H1 (cell line): ENCODE data around the gene ZSCAN18. TPM values are rescaled to one million over a fixed set of nuclear protein-coding genes. Genes with fewer than 3 reads are reported as not detected.

Experiments
- CTCF ChIA-PET: fragments of 300-600 bp; sonication (Branson Sonifier 250); formaldehyde crosslinking; loops from one replicate; lab custom pipeline; 2021; ENCODE audit not compliant: partially characterized antibody; lab: Charles Lee
- POLR2A ChIA-PET: fragments of 300-600 bp; sonication (Branson Sonifier 250); formaldehyde crosslinking; loops from one replicate; lab custom pipeline; 2021; ENCODE audit warnings: inconsistent platforms; ENCODE audit not compliant: partially characterized antibody; lab: Charles Lee
- DNase-seq, 2 experiments: peaks; one replicate each; pipeline versions ENCODE4 v3.0.0 to v3.0.0-alpha.2; 2010 to 2022; ENCODE audit warnings: low spot score in 2 of 2, low read depth in 1 of 2, mixed read lengths in 1 of 2
- FAIRE-seq: peaks from 2 replicates; lab custom pipeline; 2011; peaks lifted over from hg19 to GRCh38; lab: Jason Lieb, UNC
- H2AFZ ChIP-seq: 2 replicates; pipeline ENCODE4 v1.8.1; 2012; ENCODE audit warnings: low read length, inconsistent platforms
- H2AK5ac ChIP-seq: 2 replicates; pipeline ENCODE4 v1.6.1; 2013; ENCODE audit warnings: low read depth, low read length
- H2BK120ac ChIP-seq: replicated peaks from 2 replicates; pipeline ENCODE3; 2013; ENCODE audit warnings: low read depth, low read length, inconsistent platforms
- H2BK12ac ChIP-seq: 2 replicates; pipeline ENCODE4 v1.6.1; 2013; ENCODE audit warnings: low read depth, low read length
- H2BK15ac ChIP-seq: 2 replicates; pipeline ENCODE4 v1.6.1; 2013; ENCODE audit warnings: low read length
- H2BK20ac ChIP-seq: 2 replicates; pipeline ENCODE4 v1.6.1; 2013; ENCODE audit warnings: low read length
- H2BK5ac ChIP-seq: 2 replicates; pipeline ENCODE4 v1.6.1; 2013; ENCODE audit warnings: low read depth, low read length
- H3K14ac ChIP-seq: 2 replicates; pipeline ENCODE4 v1.6.1; 2013; ENCODE audit warnings: inconsistent platforms; ENCODE audit not compliant: insufficient read length
- H3K18ac ChIP-seq: 2 replicates; pipeline ENCODE4 v1.6.1; 2013; ENCODE audit warnings: low read length; ENCODE audit errors: extremely low read depth
- H3K23ac ChIP-seq: 2 replicates; pipeline ENCODE4 v1.6.1; 2013; ENCODE audit warnings: inconsistent platforms; ENCODE audit not compliant: insufficient read length
- H3K23me2 ChIP-seq: 2 replicates; pipeline ENCODE4 v1.6.1; 2013; ENCODE audit warnings: low read depth, low read length
- H3K27ac ChIP-seq: 2 replicates; pipeline ENCODE4 v1.6.1; 2011; ENCODE audit warnings: low read depth, low read length, inconsistent platforms
- H3K27me3 ChIP-seq, 4 experiments: replicated peaks in 1 of 4; 1 replicate in 1 of 4; 2 replicates in 3 of 4; pipeline versions ENCODE4 v1.6.1 to v1.8.1; 2011 to 2013; ENCODE audit warnings: low read length in 3 of 4, mild to moderate bottlenecking in 3 of 4, inconsistent platforms in 2 of 4, mixed read lengths in 2 of 4, moderate library complexity in 1 of 4; ENCODE audit not compliant: control insufficient read depth in 3 of 4, insufficient read depth in 3 of 4; ENCODE audit errors: extremely low read depth in 1 of 4
- H3K36me3 ChIP-seq, 4 experiments: 2 replicates each; pipeline versions ENCODE4 v1.6.1 to v1.8.1; 2011 to 2013; ENCODE audit warnings: mild to moderate bottlenecking in 4 of 4, low read length in 3 of 4, moderate library complexity in 2 of 4, control low read depth in 1 of 4, inconsistent platforms in 1 of 4; ENCODE audit not compliant: insufficient read depth in 4 of 4, control insufficient read depth in 2 of 4
- H3K4ac ChIP-seq: replicated peaks from 2 replicates; pipeline ENCODE3; 2013; ENCODE audit warnings: low read length, low read depth, mixed read lengths, inconsistent platforms; ENCODE audit not compliant: insufficient read length
- H3K4me1 ChIP-seq, 4 experiments: replicated peaks in 1 of 4; 1 replicate in 1 of 4; 2 replicates in 3 of 4; pipeline versions ENCODE4 v1.6.1 to v1.8.1; 2011 to 2013; ENCODE audit warnings: low read length in 3 of 4, inconsistent platforms in 2 of 4, mixed read lengths in 1 of 4; ENCODE audit not compliant: insufficient read depth in 4 of 4, control insufficient read depth in 3 of 4
- H3K4me2 ChIP-seq, 2 experiments: 2 replicates each; pipeline versions ENCODE4 v1.6.1 to v1.8.1; 2011 to 2013; ENCODE audit warnings: low read depth in 2 of 2, low read length in 2 of 2, control low read depth in 1 of 2, inconsistent platforms in 1 of 2, mild to moderate bottlenecking in 1 of 2; ENCODE audit not compliant: insufficient read depth in 1 of 2
- H3K4me3 ChIP-seq, 4 experiments: fragments of 200-600, 300-600 bp in 1 of 4; sonication (generic), shearing (Covaris generic), sonication (Bioruptor Twin) in 1 of 4; 2 replicates each; pipeline versions ENCODE4 v1.5.1 to v1.8.1; 2011 to 2016; ENCODE audit warnings: low read length in 4 of 4, low read depth in 3 of 4, control low read depth in 2 of 4, inconsistent platforms in 2 of 4, mild to moderate bottlenecking in 2 of 4, mixed read lengths in 1 of 4, moderate library complexity in 1 of 4; ENCODE audit not compliant: insufficient read depth in 2 of 4; ENCODE audit errors: extremely low read depth in 1 of 4
- H3K56ac ChIP-seq: replicated peaks from 2 replicates; pipeline ENCODE3; 2013; ENCODE audit warnings: low read depth, mild to moderate bottlenecking, mixed read lengths, low read length, inconsistent platforms; ENCODE audit not compliant: insufficient read length
- H3K79me1 ChIP-seq: 2 replicates; pipeline ENCODE4 v1.6.1; 2013; ENCODE audit warnings: low read depth, low read length, control low read depth
- H3K79me2 ChIP-seq, 2 experiments: 2 replicates each; pipeline versions ENCODE4 v1.6.1 to v1.8.1; 2012 to 2013; ENCODE audit warnings: low read length in 2 of 2, mild to moderate bottlenecking in 2 of 2, inconsistent platforms in 1 of 2; ENCODE audit not compliant: insufficient read depth in 2 of 2, control insufficient read depth in 1 of 2
- H3K9ac ChIP-seq, 4 experiments: replicated peaks in 1 of 4; 1 replicate in 1 of 4; 2 replicates in 3 of 4; pipeline versions ENCODE4 v1.6.1 to v1.8.1; 2011 to 2013; ENCODE audit warnings: low read depth in 3 of 4, low read length in 3 of 4, control low read depth in 2 of 4, mild to moderate bottlenecking in 2 of 4, moderate library complexity in 2 of 4, inconsistent platforms in 1 of 4; ENCODE audit errors: extremely low read depth in 1 of 4
- H3K9me3 ChIP-seq, 2 experiments: 2 replicates each; pipeline versions ENCODE4 v1.6.1 to v1.8.1; 2012 to 2013; ENCODE audit warnings: mild to moderate bottlenecking in 2 of 2, moderate library complexity in 2 of 2, control low read depth in 1 of 2, inconsistent platforms in 1 of 2, low read depth in 1 of 2, low read length in 1 of 2, mixed read lengths in 1 of 2; ENCODE audit not compliant: insufficient read depth in 2 of 2
- H4K20me1 ChIP-seq, 2 experiments: replicated peaks in 1 of 2; 2 replicates each; pipeline versions ENCODE3 to v1.8.1; 2011 to 2013; ENCODE audit warnings: inconsistent platforms in 2 of 2, low read length in 2 of 2, mild to moderate bottlenecking in 1 of 2; ENCODE audit not compliant: insufficient read depth in 2 of 2, control insufficient read depth in 1 of 2
- H4K5ac ChIP-seq: 2 replicates; pipeline ENCODE4 v1.6.1; 2013; ENCODE audit warnings: low read length, low read depth, mixed read lengths, inconsistent platforms; ENCODE audit not compliant: insufficient read length
- H4K8ac ChIP-seq: 2 replicates; pipeline ENCODE4 v1.8.0; 2013; ENCODE audit warnings: mild to moderate bottlenecking, moderate library complexity, low read length, inconsistent platforms; ENCODE audit not compliant: insufficient read depth; ENCODE audit errors: extremely low read depth
- H4K91ac ChIP-seq: replicated peaks from 2 replicates; pipeline ENCODE3; 2013; ENCODE audit warnings: low read length, mixed read lengths, inconsistent platforms; ENCODE audit not compliant: insufficient read length
- BACH1 ChIP-seq: IDR thresholded peaks from 2 replicates; pipeline ENCODE4 v1.6.1; 2012; ENCODE audit warnings: low read length, improper control_type of control experiment
- BRCA1 ChIP-seq: IDR thresholded peaks from 2 replicates; pipeline ENCODE4 v1.6.1; 2012; ENCODE audit warnings: low read depth, low read length, improper control_type of control experiment
- CBX5 ChIP-seq: fragments of 300-800, 300-1000 bp; sonication (generic); IDR thresholded peaks from 2 replicates; pipeline ENCODE4 v1.7.1; 2016; ENCODE audit warnings: antibody characterized with exemption, low read length, low read depth
- CEBPB ChIP-seq: IDR thresholded peaks from 2 replicates; pipeline ENCODE4 v1.6.1; 2012; ENCODE audit warnings: low read depth, low read length
- CHD1 ChIP-seq: IDR thresholded peaks from 2 replicates; pipeline ENCODE4 v1.6.1; 2012; ENCODE audit warnings: low read depth, low read length, improper control_type of control experiment
- CREB1 ChIP-seq: IDR thresholded peaks from 2 replicates; pipeline ENCODE4 v1.6.1; 2012; ENCODE audit warnings: inconsistent platforms
- GTF2F1 ChIP-seq: IDR thresholded peaks from 2 replicates; pipeline ENCODE4 v1.6.1; 2012; ENCODE audit warnings: low read depth, low read length, improper control_type of control experiment, borderline replicate concordance
- KDM1A ChIP-seq: fragments of 200-600, 300-600 bp; sonication (generic); IDR thresholded peaks from 2 replicates; pipeline ENCODE4 v1.7.1; 2016; ENCODE audit warnings: mild to moderate bottlenecking, low read length, borderline replicate concordance
- KDM4A ChIP-seq: IDR thresholded peaks from one replicate; pipeline ENCODE4 v1.7.1; 2012; ENCODE audit warnings: low read depth, mild to moderate bottlenecking, moderate library complexity, low read length, inconsistent platforms; ENCODE audit not compliant: severe bottlenecking
- MAFK ChIP-seq: IDR thresholded peaks from 2 replicates; pipeline ENCODE4 v1.6.1; 2012; ENCODE audit warnings: low read depth, mild to moderate bottlenecking, improper control_type of control experiment, low read length
- NRF1 ChIP-seq: IDR thresholded peaks from 2 replicates; pipeline ENCODE4 v1.6.1; 2011; ENCODE audit warnings: mild to moderate bottlenecking, low read depth, low read length, improper control_type of control experiment
- POLR2A ChIP-seq, 2 experiments: IDR thresholded peaks; 1 replicate in 1 of 2; 2 replicates in 1 of 2; pipeline ENCODE4 v1.6.1; 2011; ENCODE audit warnings: low read depth in 2 of 2, low read length in 2 of 2, mild to moderate bottlenecking in 2 of 2; ENCODE audit errors: control extremely low read depth in 1 of 2
- POU5F1 ChIP-seq: IDR thresholded peaks from 2 replicates; pipeline ENCODE4 v1.6.1; 2011; ENCODE audit warnings: low read depth, mild to moderate bottlenecking, low read length, moderate library complexity
- SIRT6 ChIP-seq: IDR thresholded peaks from one replicate; pipeline ENCODE4 v1.7.1; 2012; ENCODE audit warnings: low read length, inconsistent platforms
- SP2 ChIP-seq: IDR thresholded peaks from 2 replicates; pipeline ENCODE4 v1.6.1; 2012; ENCODE audit warnings: mild to moderate bottlenecking, low read length, inconsistent platforms
- WGBS, 2 experiments: shearing (Covaris generic) in 1 of 2; methylation state at CpG; one replicate each; pipeline versions ENCODE4 v1.1.6 to v1.1.7; 2013 to 2015; ENCODE audit warnings: low lambda C conversion rate in 2 of 2, mixed read lengths in 2 of 2, inconsistent platforms in 1 of 2, low coverage in 1 of 2, missing lambda C conversion rate in 1 of 2; ENCODE audit not compliant: insufficient replicate concordance in 2 of 2, insufficient coverage in 1 of 2, insufficient read length in 1 of 2; ENCODE audit errors: extremely low coverage in 1 of 2, missing lambda C conversion rate in 1 of 2; 5-methylcytosine and 5-hydroxymethylcytosine counted together
- polyA plus RNA-seq, 7 experiments: library from polyadenylated mRNA; depleted of rRNA in 3 of 7; stranded (reverse) in 5 of 7; unstranded in 2 of 7; fragments of >200 nt in 5 of 7; fragments of 200-250 nt in 2 of 7; gene quantifications; 1 replicate in 5 of 7; 2 replicates in 1 of 7; 4 replicates in 1 of 7; pipeline versions ENCODE4 v1.2.1 to v1.2.3, GENCODE V29; 2011 to 2013; ENCODE audit warnings: missing spikeins in 2 of 7, mixed read lengths in 2 of 7
- total RNA-seq: library from RNA; stranded (reverse); fragmentation: NEBNext Ultra II Directional; extraction: Animal tissue kit (Norgen Biotek cat#: 25700); gene quantifications from 2 replicates; pipeline ENCODE4 v1.2.1, GENCODE V29; 2021

Gene ZSCAN18
- total and polyA plus RNA-seq, 2 of the 8 experiments (the other 6 are each of a cell fraction or from before 2014, with no cell fraction given), result 37.0 to 41.4 TPM

DNA sequence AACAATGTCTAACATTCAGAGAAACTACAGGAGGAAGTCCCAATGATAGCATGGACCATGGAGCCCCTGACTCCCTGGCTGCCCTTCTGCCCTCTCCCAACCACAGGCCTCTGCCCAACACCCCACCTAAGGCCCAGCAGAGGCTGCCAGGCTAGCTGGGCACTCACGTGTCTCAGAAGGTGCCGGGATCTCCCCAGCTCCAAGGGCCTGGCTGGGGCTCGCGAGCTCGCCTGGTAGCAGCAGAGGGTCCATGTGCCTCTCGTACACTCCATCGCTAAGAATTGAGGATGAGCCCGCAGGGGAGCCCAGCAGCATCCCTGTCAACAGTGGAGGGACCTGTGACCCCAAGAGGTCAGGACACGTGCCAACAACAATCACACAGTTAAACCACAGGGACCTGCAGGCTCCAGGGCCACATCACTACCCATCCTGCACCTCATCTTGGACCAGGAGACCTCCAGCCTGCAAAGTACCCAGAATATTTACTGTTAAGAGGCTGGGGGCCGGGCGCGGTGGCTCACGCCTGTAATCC lies 9.4 kb downstream of the ZSCAN18 start:
- Histone ChIP-seq H3K36me3 (peaks cover 2 to 34% (median 14%) of the 10 kb centered on the region in 4 experiments; a peak in 7 of 8 replicates), H3K4me3 (no peak overlapping the region), H3K79me2 (no peaks in the 10 kb centered on the region; a peak in 1 of 4 replicates), H4K5ac (no peak overlapping the region), H3K9me3 (no peaks in the 10 kb centered on the region; a peak in 1 of 4 replicates), H2BK15ac (no peak overlapping the region), H2BK5ac (no peak overlapping the region), H3K9ac (no peak overlapping the region), H3K27me3 (no peaks in the 10 kb centered on the region), H2BK20ac (no peak overlapping the region), H4K8ac (no peak overlapping the region), H2BK120ac (no peak overlapping the region), H3K23me2 (no peaks in the 10 kb centered on the region), H4K91ac (no peak overlapping the region), H3K79me1 (no peaks in the 10 kb centered on the region)
- no peak for FAIRE-seq
- POLR2A ChIA-PET, result interaction anchor here (1.1 to 4.4 kb wide), 4 partner anchors 8 to 46 kb away, joined by 4 to 19 read pairs (median 8); partner anchors contain the start of genes ZNF135 and ZSCAN18
- 94% methylated on average over 12 of the region's 13 CpGs; no CpG with 5 or more reads in 1 of the 2 experiments for WGBS, 2 experiments
- CTCF ChIA-PET, result interaction anchor here (1.0 to 5.8 kb wide), 3 partner anchors 11 to 44 kb away, joined by 3 to 43 read pairs (median 3); no protein-coding TSS in a partner anchor
- TF ChIP-seq KDM4A, result no peak
- TF ChIP-seq BRCA1, result no peak
- no peak for TF ChIP-seq KDM1A
- no peak for TF ChIP-seq POU5F1
- TF ChIP-seq GTF2F1, result no peak
- TF ChIP-seq BACH1, result no peak
- no peak for TF ChIP-seq CEBPB
- no peak for TF ChIP-seq NRF1
- no peak for TF ChIP-seq CREB1
- no peak for TF ChIP-seq SIRT6
- TF ChIP-seq POLR2A (IDR thresholded peaks at IDR 0.05; ENCODE audit: control extremely low read depth in 1 of 2, low read depth in 2 of 2, low read length in 2 of 2), result no peak
- no peak for TF ChIP-seq CHD1
- TF ChIP-seq CBX5, result no peak
- no peak for TF ChIP-seq SP2
- TF ChIP-seq MAFK, result no peak
- TF ChIP-seq, all 59 proteins: peak for 0
- Histone ChIP-seq H3K14ac (no peak overlapping the region), H3K23ac (no peak overlapping the region), H2AK5ac (no peak overlapping the region), H3K27ac (no peak overlapping the region), H2BK12ac (no peak overlapping the region), H4K20me1 (peaks cover 0 to 3% of the 10 kb centered on the region in 2 experiments), H3K18ac (no peak overlapping the region), H3K4me1 (0 out of 7 replicates have a peak, but pooled peaks cover 0 to 2% (median 0%) of the 10 kb centered on the region in 4 experiments), H2AFZ (no peak overlapping the region), H3K56ac (no peak overlapping the region), H3K4me2 (no peak overlapping the region), H3K4ac (no peak overlapping the region)
- DNase-seq, result no peak
